VCaP (cell line): ENCODE measurements around the gene DES.
A peak's percentile ranks its signal among the peaks of the same experiment; 100 is the strongest.

Experiments
- H3K27ac ChIP-seq: fragments of 450-650 bp; 2 replicates; pipeline ENCODE4 v1.5.1; 2017
- CTCF ChIP-seq: fragments of 450-650 bp; conservative IDR thresholded peaks from 2 replicates; pipeline ENCODE4 v1.5.1; 2017; ENCODE audit warnings: mild to moderate bottlenecking, moderate library complexity

The DES gene

GRCh38 chr2:219418155-219419011 lies at the start of gene DES:
TSS of gene DES (plus strand) at chr2:219418377. CDS start at chr2:219418463, 86 bp downstream.
- H3K27ac ChIP-seq: no peak within 1 kb of the TSS
- TF ChIP-seq CTCF: no peak

DNA sequence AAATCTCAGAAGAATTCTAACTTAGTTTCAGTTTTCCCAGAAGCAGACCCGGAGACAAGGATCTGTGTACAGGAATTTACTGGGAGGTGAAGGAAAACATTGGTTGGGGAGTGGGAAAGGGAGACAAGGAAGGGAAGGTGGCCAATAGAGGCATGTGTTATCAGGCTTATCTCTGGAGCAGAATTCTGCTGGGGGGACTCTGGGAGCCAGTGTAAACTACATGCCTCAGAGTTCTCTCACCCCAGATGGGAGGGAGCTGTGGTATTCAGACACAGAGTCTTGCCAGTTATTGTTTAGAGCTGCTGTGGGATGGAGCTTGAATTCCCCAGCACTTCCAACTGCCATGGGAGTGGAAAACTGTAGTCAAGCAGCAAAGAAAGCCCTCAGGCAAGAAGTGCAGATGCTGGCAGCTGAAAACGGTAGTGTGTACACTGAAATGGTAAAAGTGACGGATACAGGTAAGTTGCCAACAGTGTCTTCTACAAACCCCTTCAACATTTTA lies 49.4 kb upstream of the DES start:
- TF ChIP-seq CTCF: no peak
- peak overlapping the region; percentile 69 for H3K27ac ChIP-seq

DNA sequence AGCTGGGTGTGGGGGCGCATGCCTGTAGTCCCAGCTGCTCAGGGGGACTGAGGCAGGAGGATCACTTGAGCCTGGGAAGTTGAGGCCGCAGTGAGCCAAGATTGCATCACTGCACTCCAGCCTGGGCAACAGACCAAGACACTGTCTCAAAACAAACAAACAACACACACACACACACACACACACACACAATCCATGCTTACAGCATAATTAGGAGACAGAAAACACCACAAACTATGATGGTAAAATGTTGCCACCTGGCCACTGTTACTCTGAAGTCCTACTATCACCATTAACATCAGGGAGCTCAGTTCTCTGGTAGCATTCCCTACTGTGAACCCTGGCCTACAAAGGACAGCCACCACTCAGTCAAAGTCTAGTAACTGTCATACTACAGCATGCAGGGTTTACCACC lies 48.7 kb upstream of the DES start:
- TF ChIP-seq CTCF: no peak
- H3K27ac ChIP-seq: peak overlapping the region; percentile 69

DNA sequence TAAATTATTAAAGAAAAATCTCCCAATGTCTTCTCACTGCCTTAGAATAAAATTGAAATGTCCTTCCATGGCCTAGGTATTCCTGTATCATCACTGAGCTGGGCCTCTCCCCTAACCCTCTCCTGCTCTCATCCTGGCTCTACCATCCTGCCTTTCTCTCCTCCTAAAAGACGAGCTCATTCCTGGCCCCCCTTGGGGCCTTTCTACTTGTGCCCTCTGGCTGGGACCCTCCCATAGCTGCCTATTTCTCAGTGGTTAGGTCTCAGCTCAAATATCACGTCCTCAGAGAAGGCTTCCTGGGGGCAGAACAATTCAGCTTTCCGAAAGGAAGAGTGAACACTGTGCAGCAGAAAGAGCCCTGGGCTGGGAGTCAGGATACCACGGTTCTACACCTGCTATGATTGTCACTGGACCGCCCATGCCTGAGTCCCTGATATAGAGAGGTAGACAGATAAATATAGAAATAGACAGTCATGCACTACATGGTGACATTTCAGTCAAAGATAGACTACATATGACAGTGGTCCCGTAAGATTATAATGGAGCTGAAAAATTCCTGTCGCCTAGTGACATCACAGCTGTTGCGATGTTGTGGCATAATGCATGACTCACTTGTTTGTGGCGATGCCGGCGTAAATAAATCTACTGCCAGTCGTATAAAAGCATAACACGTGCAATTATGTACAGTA lies 39.9 kb upstream of the DES start:
- no peak overlapping the region for H3K27ac ChIP-seq
- no peak for TF ChIP-seq CTCF

DNA sequence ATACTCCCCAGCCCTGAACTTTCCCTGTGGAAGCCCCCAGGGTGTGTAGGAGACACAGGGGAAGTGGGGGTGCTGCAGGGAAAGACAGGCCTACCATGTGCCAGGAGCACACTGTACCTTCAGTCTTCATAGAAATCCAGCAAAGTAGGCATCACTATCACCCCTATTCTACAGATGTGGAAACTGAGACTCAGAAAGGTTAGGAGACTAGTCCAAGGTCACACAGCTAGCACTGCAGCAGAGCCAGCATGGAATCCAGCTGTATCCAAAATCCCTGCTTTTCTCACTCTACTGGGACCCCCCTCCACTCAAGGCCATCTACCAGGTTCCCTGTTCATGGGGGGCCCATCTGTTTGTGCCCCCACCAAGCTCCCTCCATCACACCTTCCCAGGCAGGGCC lies 37.3 kb upstream of the DES start:
- no peak overlapping the region for H3K27ac ChIP-seq
- no peak for TF ChIP-seq CTCF

GRCh38 chr2:219381448-219381847 lies 36.7 kb upstream of the DES start:
- no peak for TF ChIP-seq CTCF
- no peak overlapping the region for H3K27ac ChIP-seq

DNA sequence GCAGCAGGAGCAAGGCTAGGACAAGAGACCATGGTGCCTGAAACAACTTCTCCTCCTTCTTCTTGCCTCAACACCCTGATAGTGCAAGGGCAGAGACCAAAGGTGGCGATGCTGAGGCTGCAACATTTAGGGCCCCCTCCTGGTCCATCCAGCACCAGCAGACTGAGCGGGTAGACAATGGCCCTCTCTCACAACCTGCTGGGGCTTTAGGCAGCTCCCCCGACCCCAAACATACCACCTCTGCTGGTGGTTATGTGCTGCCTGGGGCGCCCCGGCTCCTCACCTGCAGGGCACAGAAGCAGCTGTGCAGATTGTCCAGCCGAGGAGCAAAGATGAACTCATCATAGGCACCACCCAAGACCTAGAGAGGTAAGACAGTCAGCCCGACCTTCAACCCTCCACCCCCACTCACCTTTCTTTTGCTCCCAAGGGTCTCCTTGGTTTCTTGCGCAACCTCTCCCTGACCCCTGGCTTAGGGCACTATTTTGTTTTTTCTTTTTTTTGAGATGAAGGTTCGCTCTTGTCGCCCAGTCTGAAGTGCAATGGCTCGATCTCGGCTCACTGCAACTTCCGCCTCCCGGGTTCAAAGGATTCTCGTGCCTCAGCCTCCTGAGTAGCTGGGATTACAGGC lies 34.0 kb upstream of the DES start:
- TF ChIP-seq CTCF: no peak
- no peak overlapping the region for H3K27ac ChIP-seq
